ENCODE results near the gene MDN1.

The MDN1 gene

DNA sequence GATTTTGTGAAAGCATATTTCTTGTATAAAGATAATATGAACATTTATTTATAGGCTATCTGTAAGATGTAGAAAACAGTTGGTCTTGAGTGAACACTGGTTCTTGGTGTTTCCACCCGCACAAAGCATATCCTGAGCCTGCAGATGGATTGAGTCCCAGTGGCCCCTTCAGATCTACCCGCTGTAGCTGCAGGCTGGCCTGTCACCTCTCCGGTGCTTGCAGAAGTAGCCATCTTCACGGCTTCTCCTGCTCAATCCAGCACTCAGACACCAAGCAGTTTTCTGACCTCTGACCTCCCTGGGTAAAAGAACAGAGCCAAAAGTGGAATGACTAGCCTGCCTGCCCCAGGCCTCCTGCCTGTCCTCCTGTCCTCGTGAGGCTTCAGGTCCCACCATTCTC, 203.7 kb downstream of the MDN1 start:
- Histone ChIP-seq H3K4me1 (peaks cover 13 to 17% (median 14%) of the 10 kb centered on the region in 10 experiments), H3K27me3 (no peaks in the 10 kb centered on the region), H3K9ac (no peak overlapping the region), H3K36me3 (no peaks in the 10 kb centered on the region), H4K20me1 (no peaks in the 10 kb centered on the region), H3K9me3 (replicated peaks in 1 of 11) (no peaks in the 10 kb centered on the region), H3K4me3 (no peak overlapping the region), H3K27ac (no peak overlapping the region), H3K4me2 (no peak overlapping the region)
- no peak for TF ChIP-seq Cebpa-rat (IDR thresholded peaks at IDR 0.05)

DNA sequence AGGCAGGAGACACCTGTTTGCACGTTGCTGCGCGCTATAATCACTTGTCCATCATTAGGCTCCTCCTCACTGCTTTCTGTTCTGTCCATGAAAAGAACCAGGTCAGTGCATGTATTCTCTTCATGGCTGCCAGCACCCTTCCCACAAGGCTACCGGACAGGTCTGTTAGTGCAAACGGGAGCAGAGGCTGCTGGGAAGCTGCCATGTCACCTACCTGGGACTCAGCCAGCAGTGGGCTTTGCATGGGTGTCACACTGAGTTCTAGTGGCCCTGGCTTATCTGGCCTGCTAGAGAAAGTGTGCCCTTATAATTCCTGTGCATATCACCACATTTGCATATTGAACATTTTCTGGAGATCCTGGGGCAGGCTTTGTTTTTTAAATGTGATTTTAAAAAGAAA, 205.8 kb downstream of the MDN1 start:
- H3K36me3 ChIP-seq, result no peaks in the 10 kb centered on the region
- no peak overlapping the region for H3K9ac ChIP-seq
- H3K9me3 ChIP-seq (replicated peaks in 1 of 11), result no peaks in the 10 kb centered on the region
- no peak overlapping the region for H3K27ac ChIP-seq
- TF ChIP-seq Cebpa-rat (IDR thresholded peaks at IDR 0.05), result no peak
- peaks cover 13 to 18% (median 15%) of the 10 kb centered on the region in 10 experiments for H3K4me1 ChIP-seq
- no peaks in the 10 kb centered on the region for H4K20me1 ChIP-seq
- no peaks in the 10 kb centered on the region for H3K27me3 ChIP-seq
- no peak overlapping the region for H3K4me3 ChIP-seq
- H3K4me2 ChIP-seq, result no peak overlapping the region

GRCh38 chr6:89612121-89612520, 207.5 kb downstream of the MDN1 start:
- Histone ChIP-seq H3K27ac (no peak overlapping the region), H3K9me3 (replicated peaks in 1 of 11) (no peaks in the 10 kb centered on the region), H3K36me3 (no peaks in the 10 kb centered on the region), H3K9ac (no peak overlapping the region), H3K27me3 (no peaks in the 10 kb centered on the region), H3K4me2 (peak overlapping the region; percentile 40 to 70 (median 63)), H4K20me1 (no peaks in the 10 kb centered on the region), H3K4me3 (no peak overlapping the region), H3K4me1 (peaks cover 13 to 18% (median 15%) of the 10 kb centered on the region in 10 experiments)
- no peak for TF ChIP-seq Cebpa-rat (IDR thresholded peaks at IDR 0.05)

- no peak for TF ChIP-seq Cebpa-rat (IDR thresholded peaks at IDR 0.05)
- H3K9ac ChIP-seq, result no peak overlapping the region
- peaks cover 13 to 18% (median 15%) of the 10 kb centered on the region in 10 experiments for H3K4me1 ChIP-seq
- H3K27ac ChIP-seq, result 0 out of 22 replicates have a peak overlapping the region, but pooled peaks of 1 of the 11 experiments have one; percentile 7
- H3K4me2 ChIP-seq, result peak overlapping the region; percentile 40 to 70 (median 63)
- no peak overlapping the region for H3K4me3 ChIP-seq
- no peaks in the 10 kb centered on the region for H3K9me3 ChIP-seq (replicated peaks in 1 of 11)
- H3K27me3 ChIP-seq, result no peaks in the 10 kb centered on the region
- H4K20me1 ChIP-seq, result no peaks in the 10 kb centered on the region
- H3K36me3 ChIP-seq, result no peaks in the 10 kb centered on the region
Observed at GRCh38 chr6:89611666-89612065, 207.9 kb downstream of the MDN1 start.

GRCh38 chr6:89610149-89610642, 209.4 kb downstream of the MDN1 start:
- no peak for TF ChIP-seq Cebpa-rat (IDR thresholded peaks at IDR 0.05)
- no peaks in the 10 kb centered on the region for H3K9me3 ChIP-seq (replicated peaks in 1 of 11)
- no peak overlapping the region for H3K4me2 ChIP-seq
- no peak overlapping the region for H3K4me3 ChIP-seq
- no peak overlapping the region for H3K9ac ChIP-seq
- peaks cover 13 to 18% (median 15%) of the 10 kb centered on the region in 10 experiments for H3K4me1 ChIP-seq
- H3K27ac ChIP-seq, result no peak overlapping the region
- no peaks in the 10 kb centered on the region for H3K36me3 ChIP-seq
- H3K27me3 ChIP-seq, result no peaks in the 10 kb centered on the region
- H4K20me1 ChIP-seq, result no peaks in the 10 kb centered on the region

- Histone ChIP-seq H3K36me3 (no peaks in the 10 kb centered on the region), H4K20me1 (no peaks in the 10 kb centered on the region), H3K27me3 (no peaks in the 10 kb centered on the region), H3K9me3 (replicated peaks in 1 of 11) (no peaks in the 10 kb centered on the region), H3K9ac (no peak overlapping the region), H3K27ac (no peak overlapping the region), H3K4me3 (no peak overlapping the region), H3K4me1 (peaks cover 0 to 13% (median 7%) of the 10 kb centered on the region in 10 experiments; a peak in 12 of 20 replicates), H3K4me2 (no peak overlapping the region)
- no peak for TF ChIP-seq Cebpa-rat (IDR thresholded peaks at IDR 0.05)
Observed at GRCh38 chr6:89605861-89606260, 213.7 kb downstream of the MDN1 start.

DNA sequence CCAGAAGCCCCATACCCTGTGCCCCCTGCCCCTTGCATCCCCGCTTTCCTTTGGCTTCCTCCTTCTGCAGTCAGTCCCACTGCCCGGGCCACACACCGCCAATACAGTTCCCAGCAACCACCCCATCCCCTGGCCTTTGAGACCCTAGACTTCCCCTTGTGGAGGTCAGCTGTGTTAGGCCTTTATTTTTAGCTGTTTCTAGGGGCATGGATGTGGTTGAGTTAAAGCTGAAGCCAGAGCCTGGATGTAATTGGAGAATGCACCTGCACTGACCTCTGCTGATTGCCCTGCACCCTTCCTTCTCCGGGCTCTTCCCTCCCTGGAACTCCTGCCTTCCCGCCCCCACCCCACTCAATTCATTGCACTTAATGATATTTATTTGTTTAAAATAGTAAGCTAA, 214.9 kb downstream of the MDN1 start:
- Histone ChIP-seq H3K27me3 (no peaks in the 10 kb centered on the region), H4K20me1 (no peaks in the 10 kb centered on the region), H3K36me3 (no peaks in the 10 kb centered on the region), H3K4me2 (no peak overlapping the region), H3K9me3 (replicated peaks in 1 of 11) (no peaks in the 10 kb centered on the region), H3K4me1 (peaks cover 0 to 11% (median 5%) of the 10 kb centered on the region in 10 experiments; a peak in 5 of 20 replicates), H3K4me3 (no peak overlapping the region), H3K9ac (no peak overlapping the region), H3K27ac (no peak overlapping the region)
- no peak for TF ChIP-seq Cebpa-rat (IDR thresholded peaks at IDR 0.05)

- Histone ChIP-seq H3K4me1 (peaks cover 0 to 16% (median 7%) of the 10 kb centered on the region in 10 experiments; a peak in 9 of 20 replicates), H3K4me2 (peak overlapping the region in 5 of 11 experiments; percentile 22 to 59 (median 31); a peak in 8 of 22 replicates), H3K4me3 (no peak overlapping the region), H3K36me3 (no peaks in the 10 kb centered on the region), H3K9ac (no peak overlapping the region), H4K20me1 (no peaks in the 10 kb centered on the region), H3K27ac (no peak overlapping the region; a peak in 1 of 22 replicates), H3K9me3 (replicated peaks in 1 of 11) (no peaks in the 10 kb centered on the region), H3K27me3 (no peaks in the 10 kb centered on the region)
- no peak for TF ChIP-seq Cebpa-rat (IDR thresholded peaks at IDR 0.05)
Observed at GRCh38 chr6:89602166-89602565, 217.4 kb downstream of the MDN1 start.

DNA sequence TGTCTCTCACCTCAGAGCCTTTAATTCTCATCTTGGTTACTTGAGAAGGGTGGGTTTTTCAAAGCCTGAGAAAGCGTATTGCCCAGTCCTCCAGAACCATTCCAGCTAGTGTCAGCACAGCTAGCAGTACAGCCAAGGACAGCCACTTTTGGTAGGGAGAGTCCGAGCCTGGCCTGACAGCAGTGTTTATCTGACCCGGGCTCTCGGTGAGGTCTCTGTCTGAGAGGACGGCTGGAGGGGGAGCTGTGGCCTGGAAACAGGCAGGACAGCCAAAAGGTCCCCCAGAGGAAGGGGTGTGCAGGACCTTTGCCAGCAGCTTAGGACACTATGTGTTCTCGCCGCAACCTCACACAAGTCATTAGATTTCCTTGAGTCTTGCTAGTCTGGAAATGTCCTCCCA, 219.9 kb downstream of the MDN1 start:
- TF ChIP-seq Cebpa-rat (IDR thresholded peaks at IDR 0.05), result no peak
- Histone ChIP-seq H3K36me3 (no peaks in the 10 kb centered on the region), H3K4me3 (no peak overlapping the region), H3K9me3 (replicated peaks in 1 of 11) (no peaks in the 10 kb centered on the region), H3K27me3 (no peaks in the 10 kb centered on the region), H3K4me1 (peaks cover 0 to 24% (median 11%) of the 10 kb centered on the region in 10 experiments; a peak in 12 of 20 replicates), H4K20me1 (no peaks in the 10 kb centered on the region), H3K4me2 (no peak overlapping the region), H3K9ac (no peak overlapping the region), H3K27ac (no peak overlapping the region)

- peaks cover 0 to 24% (median 11%) of the 10 kb centered on the region in 10 experiments; a peak in 12 of 20 replicates for H3K4me1 ChIP-seq
- no peaks in the 10 kb centered on the region for H3K36me3 ChIP-seq
- peak overlapping the region in 4 of 11 experiments; percentile 3 to 34 (median 16); a peak in 4 of 22 replicates for H3K4me2 ChIP-seq
- no peak for TF ChIP-seq Cebpa-rat (IDR thresholded peaks at IDR 0.05)
- H3K4me3 ChIP-seq, result no peak overlapping the region
- H4K20me1 ChIP-seq, result no peaks in the 10 kb centered on the region
- H3K27ac ChIP-seq, result no peak overlapping the region
- H3K9me3 ChIP-seq (replicated peaks in 1 of 11), result no peaks in the 10 kb centered on the region
- no peak overlapping the region for H3K9ac ChIP-seq
- H3K27me3 ChIP-seq, result no peaks in the 10 kb centered on the region
Observed at GRCh38 chr6:89597988-89598387, 221.6 kb downstream of the MDN1 start.
